ENCODE results near the gene IL1RAPL2.
A peak's percentile ranks its signal among the peaks of the same experiment; 100 is the strongest.
"Not testable (repeated sequence)": the region's sequence is repeated elsewhere in the genome, so short reads cannot be mapped to it uniquely, and the experiment has no call there.

The IL1RAPL2 gene

GRCh38 chrX:104863466-104863865 lies 297.5 kb downstream of the IL1RAPL2 start:
- no peak for DNase-seq

DNA sequence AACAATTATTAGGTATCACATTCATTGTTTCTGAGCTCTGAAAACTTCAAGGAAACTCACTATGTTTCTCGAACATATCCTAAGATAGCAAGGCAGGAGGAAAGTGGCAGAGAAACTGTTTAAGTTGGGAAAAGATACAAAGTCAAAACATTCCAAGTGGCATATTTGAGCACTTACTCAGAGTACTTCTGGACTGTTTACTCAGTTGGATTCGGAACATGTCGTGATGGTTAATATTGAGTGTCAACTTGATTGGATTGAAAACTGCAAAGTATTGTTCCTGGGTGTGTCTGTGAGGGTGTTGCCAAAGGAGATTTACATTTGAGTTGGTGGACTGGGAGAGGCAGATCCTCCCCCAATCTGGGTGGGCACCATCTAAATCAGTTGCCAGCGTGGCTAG lies 298.3 kb downstream of the IL1RAPL2 start:
- DNase-seq, result no peak

DNA sequence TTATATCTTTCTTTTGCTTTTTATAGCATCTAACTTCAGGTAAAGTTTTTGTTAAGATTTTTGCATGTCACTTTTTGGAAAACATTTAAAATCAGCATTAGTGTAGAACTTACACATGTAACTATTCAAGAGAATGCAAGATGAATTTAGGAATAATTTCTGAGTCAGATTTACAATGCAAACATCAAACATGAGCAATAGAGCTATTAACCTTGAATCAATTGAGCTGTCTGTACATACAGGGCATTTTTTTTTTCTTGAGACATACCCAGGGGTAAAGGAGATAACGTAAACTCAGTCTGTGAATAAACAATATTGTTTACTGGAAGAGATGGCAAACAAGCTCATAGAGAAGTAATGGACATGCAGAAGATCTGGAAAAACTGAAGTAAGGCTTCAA lies 311.5 kb downstream of the IL1RAPL2 start:
- DNase-seq, result no peak

GRCh38 chrX:104902070-104902469 lies 336.1 kb downstream of the IL1RAPL2 start:
- DNase-seq, result no peak

DNA sequence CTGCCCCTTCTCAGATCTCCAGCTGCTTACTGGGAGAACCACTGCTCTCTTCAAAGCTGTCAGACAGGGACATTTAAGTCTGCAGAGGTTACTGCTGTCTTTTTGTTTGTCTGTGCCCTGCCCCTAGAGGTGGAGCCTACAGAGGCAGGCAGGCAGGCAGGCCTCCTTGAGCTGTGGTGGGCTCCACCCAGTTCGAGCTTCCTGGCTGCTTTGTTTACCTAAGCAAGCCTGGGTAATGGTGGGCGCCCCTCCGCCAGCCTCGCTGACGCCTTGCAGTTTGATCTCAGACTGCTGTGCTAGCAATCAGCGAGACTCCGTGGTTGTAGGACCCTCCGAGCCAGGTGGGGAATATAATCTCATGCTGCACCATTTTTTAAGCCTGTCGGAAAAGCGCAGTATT lies 343.7 kb downstream of the IL1RAPL2 start:
- DNase-seq, result not testable (repeated sequence)

DNA sequence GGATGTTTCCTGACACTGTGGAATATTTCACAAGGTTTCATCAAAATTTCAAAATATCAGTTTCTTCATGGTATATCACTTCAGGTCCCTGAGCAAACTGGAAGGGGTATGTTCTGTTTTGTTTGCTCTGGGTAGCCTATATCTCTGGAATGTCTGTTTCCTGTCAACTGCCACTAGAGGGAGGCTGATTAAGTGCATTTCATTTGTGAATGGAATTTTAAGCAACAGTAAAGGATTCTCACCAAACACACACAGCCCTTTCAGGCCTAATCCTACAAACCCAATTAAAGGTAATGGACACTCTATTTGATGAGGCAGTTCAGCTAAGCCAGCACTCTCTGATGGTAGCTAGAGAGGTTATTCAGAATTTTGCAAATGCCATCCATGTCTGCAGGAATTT lies 347.3 kb downstream of the IL1RAPL2 start:
- no peak for DNase-seq

GRCh38 chrX:104914686-104915085 lies 348.7 kb downstream of the IL1RAPL2 start:
- not testable (repeated sequence) for DNase-seq

DNA sequence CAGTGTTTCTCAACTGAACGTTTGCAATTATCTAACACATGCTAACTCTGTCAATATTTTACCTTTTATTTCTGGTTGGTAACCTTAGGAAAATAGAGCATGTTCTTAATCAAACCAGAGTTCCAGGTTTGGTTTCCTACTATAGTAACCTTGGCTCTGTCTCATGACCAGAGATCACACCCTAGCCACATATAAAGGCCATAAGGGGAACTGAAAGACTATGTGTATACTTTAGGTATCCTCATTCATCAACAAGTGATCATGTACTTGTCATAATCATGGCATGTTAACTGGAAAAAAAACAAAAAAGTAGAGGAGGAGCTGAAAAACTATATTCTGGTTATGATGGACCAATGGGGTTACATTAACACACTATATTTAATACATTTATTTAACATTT lies 352.1 kb downstream of the IL1RAPL2 start:
- DNase-seq, result no peak

- no peak for DNase-seq
Observed at GRCh38 chrX:104921584-104922205, 355.7 kb downstream of the IL1RAPL2 start.

- peak; percentile 31 for DNase-seq
Observed at GRCh38 chrX:104922206-104922621, 356.2 kb downstream of the IL1RAPL2 start.

- DNase-seq, result no peak
Observed at GRCh38 chrX:104929324-104929723, 363.3 kb downstream of the IL1RAPL2 start.

DNA sequence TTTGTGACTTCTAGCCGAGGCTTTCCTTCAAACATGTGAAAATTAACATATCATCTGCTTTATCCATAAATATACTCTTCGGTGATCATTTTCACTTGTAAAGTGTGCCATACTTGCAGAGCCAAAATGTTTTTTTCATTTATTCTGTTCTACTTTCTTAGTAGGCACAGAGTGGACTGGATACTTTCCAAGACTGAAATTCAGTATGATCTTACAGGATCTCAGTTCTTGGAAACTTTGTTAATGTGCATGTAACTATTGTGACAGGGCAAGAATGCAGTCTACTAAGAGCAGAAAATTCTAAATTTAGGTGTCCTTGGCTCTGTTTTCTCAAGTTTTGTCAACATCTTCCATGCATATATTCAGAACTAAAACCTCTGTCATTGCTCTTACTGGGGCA lies 369.6 kb downstream of the IL1RAPL2 start:
- no peak for DNase-seq

GRCh38 chrX:104953251-104953650 lies 387.3 kb downstream of the IL1RAPL2 start:
- no peak for DNase-seq

DNA sequence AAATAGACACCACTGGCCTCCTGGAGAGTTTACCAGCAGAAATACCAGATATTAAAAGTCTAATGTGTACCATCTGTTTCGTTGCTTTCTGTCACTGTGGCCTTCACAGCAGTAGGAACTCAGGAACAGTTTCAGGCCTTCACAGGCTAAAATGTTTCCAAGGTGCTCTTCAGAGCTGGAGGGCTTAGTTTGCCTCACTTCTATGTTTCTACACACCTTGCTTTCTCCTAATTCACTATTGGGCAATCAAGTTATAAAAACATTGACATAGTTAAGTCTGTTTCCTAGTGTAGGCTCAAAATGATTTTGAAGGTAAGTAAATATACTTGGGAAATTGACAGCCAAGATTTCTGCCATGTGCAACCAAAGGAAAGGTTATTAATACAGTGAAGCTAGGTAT lies 395.9 kb downstream of the IL1RAPL2 start:
- DNase-seq, result no peak

DNA sequence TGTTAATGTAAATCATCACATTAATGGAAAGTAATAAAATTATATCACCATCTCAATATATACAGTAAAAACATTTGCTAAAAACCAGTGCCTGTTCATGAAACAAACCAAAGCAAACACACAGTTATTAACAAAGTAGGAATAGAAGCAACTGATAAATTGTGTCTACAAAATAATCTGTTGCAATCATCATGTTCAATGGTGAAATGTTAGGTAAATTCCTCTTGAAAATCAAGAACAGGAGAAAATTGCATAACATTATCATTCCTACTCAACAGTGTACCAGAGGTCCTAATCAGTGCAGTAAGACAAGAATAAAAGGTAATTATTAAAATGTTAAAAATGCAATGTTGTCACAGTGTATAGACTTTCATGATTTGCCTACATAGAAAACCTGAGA lies 402.2 kb downstream of the IL1RAPL2 start:
- DNase-seq, result no peak

- DNase-seq, result no peak
Observed at GRCh38 chrX:104972737-104973136, 406.7 kb downstream of the IL1RAPL2 start.

GRCh38 chrX:104987063-104987462 lies 421.1 kb downstream of the IL1RAPL2 start:
- no peak for DNase-seq

DNA sequence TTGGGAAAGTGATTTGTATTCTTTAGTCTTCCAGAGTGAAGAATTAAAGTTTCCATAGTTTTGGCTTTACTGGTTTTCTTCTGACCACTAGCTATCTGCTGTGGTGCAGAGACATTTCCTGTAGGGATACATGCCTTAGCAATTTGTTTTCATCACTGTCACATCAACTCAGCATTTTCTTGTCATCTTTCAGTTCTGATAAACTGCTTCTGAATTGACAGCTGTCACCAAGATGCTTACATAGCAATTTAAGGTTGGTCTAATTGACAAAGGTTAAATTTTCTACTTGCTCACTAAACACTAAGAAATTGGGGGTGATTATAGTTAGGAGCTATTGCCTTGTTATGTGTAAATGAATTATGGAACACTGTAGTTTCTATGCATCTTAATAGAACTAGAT lies 422.0 kb downstream of the IL1RAPL2 start:
- DNase-seq, result no peak

GRCh38 chrX:104995546-104995945 lies 429.5 kb downstream of the IL1RAPL2 start:
- DNase-seq, result no peak

- DNase-seq, result no peak
Observed at GRCh38 chrX:105006103-105006502, 440.1 kb downstream of the IL1RAPL2 start.

DNA sequence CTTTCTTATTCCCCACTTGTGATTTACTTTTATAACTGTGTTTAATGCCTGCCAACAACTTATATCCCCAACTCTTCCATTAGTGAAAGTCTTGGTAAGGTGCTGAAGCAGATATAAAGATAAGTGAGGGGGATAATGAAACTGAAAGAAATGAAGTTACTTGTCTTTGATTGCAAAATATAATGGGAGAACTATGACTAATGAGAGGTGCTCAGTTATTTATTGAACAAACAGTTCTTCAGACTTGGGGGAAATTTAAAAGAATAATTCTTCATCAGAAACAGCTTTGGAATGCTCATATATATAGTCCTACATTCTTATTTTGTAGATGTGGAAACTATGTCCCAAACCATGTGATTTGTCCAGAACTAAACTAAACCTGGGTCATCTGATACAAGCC lies 441.0 kb downstream of the IL1RAPL2 start:
- DNase-seq, result no peak

DNA sequence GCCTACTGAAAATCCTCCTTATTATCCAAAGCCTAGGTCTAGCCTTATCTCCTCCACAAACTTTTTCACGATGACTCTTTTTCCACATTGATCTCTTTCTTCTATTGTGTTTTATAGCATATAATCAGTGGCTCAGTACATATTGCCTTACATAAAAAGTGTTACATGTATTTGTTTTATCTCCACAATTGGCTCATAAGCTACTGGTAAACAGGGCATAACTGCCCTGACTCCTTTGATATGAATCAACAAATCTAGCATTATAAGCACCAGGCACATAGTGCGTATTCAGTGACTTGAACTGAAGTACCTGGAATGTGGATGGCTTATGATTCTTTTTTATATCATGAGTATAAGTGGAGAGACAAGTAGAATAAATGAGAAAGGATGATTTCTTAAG lies 447.7 kb downstream of the IL1RAPL2 start:
- no peak for DNase-seq

- DNase-seq, result no peak
Observed at GRCh38 chrX:105017641-105018040, 451.6 kb downstream of the IL1RAPL2 start.

DNA sequence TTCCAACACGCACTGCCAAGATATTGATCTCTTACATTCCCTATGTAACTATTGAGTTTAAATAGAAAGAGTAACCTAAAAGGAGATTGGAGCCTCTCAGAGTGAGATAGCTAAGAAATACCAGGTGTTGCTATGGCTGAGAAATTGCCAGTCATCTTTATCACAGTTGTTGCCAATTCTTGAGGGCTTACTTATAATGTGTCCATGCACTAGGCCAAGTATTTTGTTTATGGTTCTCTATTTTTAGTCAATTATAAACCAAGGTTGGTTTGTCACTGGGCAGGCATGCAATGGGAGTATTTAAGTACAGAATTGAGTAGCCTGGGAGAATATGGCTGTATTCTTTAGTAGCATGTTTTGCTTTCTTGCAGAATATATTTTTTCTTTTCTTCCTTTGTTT lies 452.9 kb downstream of the IL1RAPL2 start:
- no peak for DNase-seq

GRCh38 chrX:105028962-105029361 lies 463.0 kb downstream of the IL1RAPL2 start:
- DNase-seq, result not testable (repeated sequence)

Measured in NCI-H1092 (cell line).